Sigmoid colon (tissue), 4 donors: ENCODE data around the gene ACE.

ENCODE experiments used
- CTCF ChIP-seq, 4 experiments: fragments of 450-650 bp in 3 of 4; fragments of 200-600 bp in 1 of 4; IDR thresholded peaks; one replicate each; pipeline ENCODE4 v1.5.1; 2016 to 2019; ENCODE audit warnings: antibody characterized with exemption in 4 of 4, mild to moderate bottlenecking in 3 of 4, moderate library complexity in 2 of 4
- POLR2A ChIP-seq, 2 donors: fragments of 450-650 bp; IDR thresholded peaks; one replicate each; pipeline ENCODE4 v1.6.1; 2016; ENCODE audit warnings: antibody characterized with exemption in 2 of 2, mild to moderate bottlenecking in 2 of 2, moderate library complexity in 2 of 2
- POLR2AphosphoS5 ChIP-seq, 4 donors: sonication (generic); formaldehyde crosslinking; IDR thresholded peaks; one replicate each; pipeline ENCODE4 v1.6.1; 2017; ENCODE audit warnings: antibody characterized with exemption in 4 of 4

GRCh38 chr17:63516910-63517824 is 40.3 kb downstream of the ACE start:
- TF ChIP-seq CTCF (IDR thresholded peaks at IDR 0.05), result no peak
- TF ChIP-seq POLR2AphosphoS5 (IDR thresholded peaks at IDR 0.05), result no peak
- TF ChIP-seq POLR2A (IDR thresholded peaks at IDR 0.05), result no peak
